Mesodermal cell (in vitro differentiated cells): ENCODE measurements around the gene USP49.

Source experiments
- H3K27ac ChIP-seq: 2 replicates; pipeline ENCODE4 v1.7.0; 2013; ENCODE audit warnings: mild to moderate bottlenecking, low read depth, low read length, moderate library complexity; ENCODE audit not compliant: severe bottlenecking
- H3K36me3 ChIP-seq: 2 replicates; pipeline ENCODE4 v1.7.1; 2013; ENCODE audit warnings: mild to moderate bottlenecking, low read length, moderate library complexity; ENCODE audit not compliant: control insufficient read depth, insufficient read depth
- H3K4me1 ChIP-seq: one replicate; pipeline ENCODE4 v1.7.1; 2013; ENCODE audit warnings: mild to moderate bottlenecking, low read length; ENCODE audit not compliant: insufficient read depth, control insufficient read depth, poor library complexity, severe bottlenecking
- H3K4me3 ChIP-seq: 2 replicates; pipeline ENCODE4 v1.7.0; 2013; ENCODE audit warnings: low read length, control low read depth, mild to moderate bottlenecking; ENCODE audit not compliant: insufficient read depth, poor library complexity, severe bottlenecking; ENCODE audit errors: extremely low read depth
- H3K9me3 ChIP-seq: 2 replicates; pipeline ENCODE4 v1.7.1; 2013; ENCODE audit warnings: mild to moderate bottlenecking, low read length, moderate library complexity; ENCODE audit not compliant: control insufficient read depth
- WGBS, 2 experiments: methylation state at CpG; one replicate each; pipeline ENCODE4 v1.1.5; 2013; ENCODE audit warnings: missing lambda C conversion rate in 2 of 2; ENCODE audit not compliant: insufficient coverage in 2 of 2; 5-methylcytosine and 5-hydroxymethylcytosine counted together

Gene USP49

GRCh38 chr6:41787219-41787917, 107.8 kb downstream of the USP49 start, which contains the start of gene TOMM6:
TSS of gene TOMM6 (plus strand) at chr6:41787694. CDS start at chr6:41787698, 4 bp downstream.
- WGBS, 2 experiments = 0% methylated on average over 46 to 52 of the region's 55 CpGs
- peak within 1 kb of the TSS; percentile 100 for H3K4me3 ChIP-seq
- H3K36me3 ChIP-seq = peaks cover 39% of the 10 kb centered on the region
- peaks cover 4% of the 10 kb centered on the region for H3K4me1 ChIP-seq
- H3K27ac ChIP-seq = peak within 1 kb of the TSS; percentile 89
- no peaks in the 10 kb centered on the region for H3K9me3 ChIP-seq

- Histone ChIP-seq H3K9me3 (no peaks in the 10 kb centered on the region), H3K4me3 (peak overlapping the region; percentile 100), H3K27ac (peak overlapping the region; percentile 89), H3K36me3 (peaks cover 34% of the 10 kb centered on the region), H3K4me1 (peaks cover 5% of the 10 kb centered on the region)
- 0 to 1% methylated on average over 42 to 49 of the region's 58 CpGs for WGBS, 2 experiments
These were observed 108.5 kb downstream of the USP49 start for GRCh38 chr6:41786451-41787218.

GRCh38 chr6:41785689-41786450, 109.3 kb downstream of the USP49 start:
- Histone ChIP-seq H3K9me3 (no peaks in the 10 kb centered on the region), H3K4me3 (peak overlapping the region; percentile 100), H3K4me1 (peaks cover 12% of the 10 kb centered on the region), H3K36me3 (peaks cover 26% of the 10 kb centered on the region), H3K27ac (no peak overlapping the region)
- 27 to 78% methylated on average over 8 to 20 of the region's 29 CpGs for WGBS, 2 experiments

GRCh38 chr6:41785254-41785653, 109.9 kb downstream of the USP49 start:
- peaks cover 12% of the 10 kb centered on the region for H3K4me1 ChIP-seq
- no peaks in the 10 kb centered on the region for H3K9me3 ChIP-seq
- H3K36me3 ChIP-seq = peaks cover 20% of the 10 kb centered on the region
- no peak overlapping the region for H3K27ac ChIP-seq
- 83 to 98% methylated on average over 5 to 10 of the region's 11 CpGs for WGBS, 2 experiments
- no peak overlapping the region for H3K4me3 ChIP-seq

GRCh38 chr6:41784581-41785171, 110.5 kb downstream of the USP49 start:
- WGBS, 2 experiments = 76 to 100% methylated on average over 3 of the region's 5 CpGs
- Histone ChIP-seq H3K36me3 (peaks cover 14% of the 10 kb centered on the region), H3K4me1 (peaks cover 12% of the 10 kb centered on the region), H3K9me3 (no peaks in the 10 kb centered on the region), H3K4me3 (no peak overlapping the region), H3K27ac (no peak overlapping the region)

- H3K4me1 ChIP-seq = peaks cover 12% of the 10 kb centered on the region
- no peak overlapping the region for H3K4me3 ChIP-seq
- no peaks in the 10 kb centered on the region for H3K9me3 ChIP-seq
- H3K36me3 ChIP-seq = peaks cover 4% of the 10 kb centered on the region
- H3K27ac ChIP-seq = no peak overlapping the region
- WGBS, 2 experiments = 77 to 90% methylated on average over 3 to 4 of the region's 6 CpGs
These were observed 111.9 kb downstream of the USP49 start for GRCh38 chr6:41783106-41783780.

GRCh38 chr6:41781366-41781730, 113.8 kb downstream of the USP49 start:
- H3K27ac ChIP-seq = no peak overlapping the region
- peak overlapping the region; percentile 66 for H3K4me3 ChIP-seq
- no peaks in the 10 kb centered on the region for H3K9me3 ChIP-seq
- WGBS, 2 experiments = 83% methylated on average over 1 of the region's 3 CpGs; no CpG with 5 or more reads in 1 of the 2 experiments
- peaks cover 16% of the 10 kb centered on the region for H3K36me3 ChIP-seq
- peaks cover 12% of the 10 kb centered on the region for H3K4me1 ChIP-seq

GRCh38 chr6:41780551-41781365, 114.4 kb downstream of the USP49 start, which contains the start of gene PRICKLE4:
TSS of gene PRICKLE4 (plus strand) at chr6:41780782. CDS start at chr6:41783474, 2,692 bp downstream.
- Histone ChIP-seq H3K4me1 (peaks cover 10% of the 10 kb centered on the region), H3K27ac (peak within 1 kb of the TSS; percentile 29), H3K4me3 (peak within 1 kb of the TSS; percentile 66), H3K36me3 (peaks cover 16% of the 10 kb centered on the region), H3K9me3 (no peaks in the 10 kb centered on the region)
- 0 to 1% methylated on average over 22 to 30 of the region's 36 CpGs for WGBS, 2 experiments

- peak within 1 kb of the TSS; percentile 29 for H3K27ac ChIP-seq
- peaks cover 8% of the 10 kb centered on the region for H3K4me1 ChIP-seq
- peaks cover 19% of the 10 kb centered on the region for H3K36me3 ChIP-seq
- H3K9me3 ChIP-seq = no peaks in the 10 kb centered on the region
- peak within 1 kb of the TSS; percentile 66 for H3K4me3 ChIP-seq
- 0% methylated on average over 67 to 73 of the region's 73 CpGs for WGBS, 2 experiments
These were observed 115.2 kb downstream of the USP49 start, which contains the start of gene FRS3 for GRCh38 chr6:41779788-41780550. TSS of gene FRS3 (minus strand) at chr6:41779900. CDS start at chr6:41776987, 2,913 bp downstream.
